GM19455 (cell line): ENCODE results near the gene DUSP2.
A peak's percentile ranks its signal among the peaks of the same experiment; 100 is the strongest.
"Not testable (repeated sequence)": the region's sequence is repeated elsewhere in the genome, so short reads cannot be mapped to it uniquely, and the experiment has no call there.

Experiments used
- ATAC-seq: cut with Tn5 transposase; IDR thresholded peaks from one replicate; pipeline ENCODE4 v1.9.1; 2021; ENCODE audit not compliant: unreplicated experiment

The DUSP2 gene

DNA sequence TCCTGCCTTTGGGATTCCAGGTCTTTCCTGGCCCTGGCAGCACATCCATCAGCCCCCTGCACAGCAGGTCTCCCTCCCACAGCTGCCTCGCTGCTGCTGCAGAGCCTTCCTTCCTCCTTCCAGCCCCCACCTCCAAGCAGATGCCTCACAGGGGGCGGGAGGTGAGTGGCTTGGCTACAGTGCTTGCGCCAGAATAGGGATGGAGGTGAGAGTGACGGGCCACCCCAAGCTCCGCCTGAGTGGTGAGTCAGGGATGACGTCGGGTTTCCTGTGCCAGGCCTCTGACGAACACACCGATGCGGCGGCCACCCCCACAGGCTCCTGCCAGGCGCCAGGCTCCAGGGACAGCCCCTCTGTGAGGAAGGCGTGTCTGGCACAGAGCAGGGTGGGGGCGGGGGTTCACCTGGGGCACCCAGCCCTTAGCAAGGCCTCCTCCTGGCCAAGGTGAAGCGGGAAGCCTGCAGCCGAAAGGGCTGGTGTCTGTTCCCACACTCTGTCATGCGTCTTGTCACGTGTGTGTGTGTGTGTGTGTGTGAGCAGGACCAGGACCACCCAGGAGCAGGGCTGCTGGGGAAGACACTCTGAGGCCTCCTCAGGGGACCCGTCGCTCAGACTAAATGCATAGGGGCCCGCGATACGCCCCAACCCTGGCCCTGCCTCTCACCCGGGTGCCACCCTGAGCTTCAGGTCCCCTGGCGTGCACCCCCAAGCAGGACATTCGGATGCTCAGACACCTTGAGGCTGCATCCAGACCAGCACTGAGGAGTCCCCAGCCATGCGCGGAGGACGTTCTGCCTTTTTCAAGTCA, 3.4 kb upstream of the DUSP2 start:
- peak; percentile 42 for ATAC-seq

DNA sequence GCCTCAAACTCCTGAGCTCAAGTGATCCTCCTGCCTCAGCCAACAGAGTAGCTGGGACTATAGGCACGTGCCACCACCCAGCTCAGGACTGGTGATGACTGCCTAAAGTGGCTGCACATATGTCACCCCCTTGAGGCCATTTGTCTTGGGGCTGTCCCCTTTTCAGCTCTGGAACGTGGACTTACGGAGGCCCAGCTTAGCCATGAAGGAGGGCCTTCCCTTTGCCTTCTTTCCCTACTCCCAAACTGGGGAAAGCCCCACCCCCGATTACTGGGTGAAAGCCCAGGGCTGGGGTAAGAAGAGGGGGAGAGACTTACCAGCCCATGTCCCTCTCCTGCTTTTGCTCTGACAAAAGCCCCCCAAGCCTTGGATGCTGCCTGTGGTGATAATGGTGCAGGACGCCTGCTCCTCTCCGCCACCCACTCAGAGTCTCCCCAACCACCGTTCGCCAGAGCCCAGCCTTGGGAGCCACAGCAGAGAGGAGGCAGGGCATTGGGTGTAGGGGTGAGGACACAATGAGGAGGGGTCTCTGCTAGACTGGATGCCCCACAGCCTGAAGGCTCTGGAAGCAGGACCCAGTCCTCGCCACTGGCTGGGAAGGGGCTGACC, 2.5 kb upstream of the DUSP2 start:
- ATAC-seq, result no peak

DNA sequence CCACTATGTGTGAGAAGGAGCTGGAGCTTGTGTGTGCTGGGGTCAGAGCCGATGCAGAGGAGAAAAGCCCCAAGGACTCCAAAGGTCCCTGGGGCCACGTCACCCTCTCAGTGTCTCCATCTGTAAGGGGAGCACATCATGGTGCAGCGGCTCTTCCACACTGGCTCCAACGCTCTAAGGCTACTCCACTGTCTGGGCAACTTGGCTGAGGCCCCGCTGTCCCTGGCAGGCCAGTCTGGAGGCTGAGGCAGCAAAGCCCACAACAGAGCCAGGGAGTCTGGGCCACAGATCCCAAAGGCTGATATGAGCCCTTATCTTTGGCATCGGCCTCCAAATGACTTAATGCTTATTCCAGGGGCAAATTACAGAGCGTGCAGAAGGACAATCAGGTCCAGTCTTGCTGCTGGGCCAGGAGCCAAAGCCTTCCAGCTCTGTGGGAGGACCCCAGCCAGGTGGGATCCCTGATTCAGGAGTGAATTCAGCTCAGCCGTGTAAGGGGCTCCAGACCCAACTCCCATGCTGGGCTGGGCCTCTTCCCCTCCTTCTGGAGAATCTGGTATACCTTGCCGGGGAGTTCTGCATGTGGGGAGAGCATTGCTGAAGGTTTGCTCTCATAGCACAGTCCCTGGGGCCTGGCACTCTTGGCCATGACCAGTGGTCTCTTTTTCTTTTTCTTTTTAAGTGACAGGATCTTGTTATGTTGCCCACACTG, 1.8 kb upstream of the DUSP2 start:
- no peak for ATAC-seq

DNA sequence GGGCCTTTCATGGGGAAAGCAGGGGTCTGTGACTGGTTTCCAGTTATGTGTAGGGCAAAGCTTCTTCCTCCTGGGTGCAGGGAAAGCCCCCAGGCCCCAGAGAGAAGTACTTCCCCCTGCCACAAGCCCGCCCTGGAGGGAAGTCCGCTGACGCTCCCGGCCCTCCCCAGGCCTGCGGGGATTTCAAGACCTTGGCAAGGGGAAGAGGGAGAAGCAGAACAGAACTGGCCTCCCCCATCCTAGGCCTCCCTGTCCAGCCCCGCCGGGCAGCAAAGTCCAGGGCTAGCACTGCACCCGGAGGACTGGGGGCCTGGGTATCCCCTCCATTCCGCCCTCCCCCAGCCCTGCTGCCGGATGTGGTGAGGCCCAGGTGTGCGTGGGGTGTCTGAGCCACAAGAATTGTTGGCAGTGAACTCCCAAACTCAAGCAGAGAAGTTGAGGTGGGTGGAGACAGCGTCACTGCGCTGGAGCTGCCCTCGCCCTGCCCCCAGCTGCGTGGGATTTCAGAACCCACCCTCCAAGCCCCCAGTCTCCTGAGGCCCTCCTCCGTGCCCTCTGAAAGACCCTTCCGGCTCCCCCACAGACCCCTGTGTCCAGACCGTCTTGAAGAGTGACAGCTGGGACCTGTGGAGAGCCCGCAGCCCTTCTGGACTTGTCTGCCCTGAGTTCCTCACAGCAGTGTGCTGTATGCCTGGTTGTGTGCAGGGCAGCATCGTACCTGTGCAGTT, 1.1 kb upstream of the DUSP2 start:
- ATAC-seq, result peak; percentile 33

DNA sequence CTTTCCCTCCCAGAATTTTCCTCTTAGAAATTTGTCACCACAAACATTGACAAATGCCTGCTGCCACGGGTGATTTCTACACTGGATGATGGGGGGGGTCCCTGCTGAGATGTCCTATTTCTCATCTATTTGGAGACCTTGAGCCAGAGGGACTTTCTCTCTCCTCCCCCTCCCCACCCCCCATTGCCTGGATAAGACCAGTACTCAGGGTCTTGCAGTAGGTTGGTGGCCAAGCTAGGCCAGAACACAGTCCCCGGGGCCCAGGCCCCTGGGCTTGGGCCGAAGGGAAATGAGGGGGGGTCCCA, 560 bp upstream of the DUSP2 start:
- ATAC-seq, result no peak

DNA sequence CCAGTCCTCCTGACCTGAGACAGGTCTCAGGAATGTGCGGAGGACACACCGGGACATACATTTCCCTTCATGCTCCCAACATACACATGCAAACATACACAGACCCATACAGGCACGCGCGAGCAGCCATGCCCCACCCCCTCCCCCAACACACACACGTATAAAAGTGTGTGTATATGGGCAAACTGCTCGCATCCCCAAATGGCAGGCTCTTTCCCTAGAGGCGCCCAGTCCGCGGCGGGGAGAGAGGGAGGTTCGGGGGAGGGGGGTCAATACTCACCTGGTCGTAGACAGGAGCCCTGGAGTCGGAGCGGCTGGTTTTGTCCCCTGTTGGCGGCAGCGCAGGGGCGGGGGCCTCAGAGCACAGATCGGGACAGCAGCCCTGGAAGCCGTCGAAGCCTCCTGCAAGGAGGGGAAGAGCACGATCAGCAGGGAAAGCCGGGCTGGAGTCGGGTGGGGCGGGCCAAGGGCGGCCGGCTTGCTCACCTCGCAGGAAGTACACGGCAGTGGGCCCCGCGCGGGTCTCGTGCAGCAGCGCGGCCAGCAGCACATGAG, 682 bp downstream of the DUSP2 start:
- no peak for ATAC-seq

DNA sequence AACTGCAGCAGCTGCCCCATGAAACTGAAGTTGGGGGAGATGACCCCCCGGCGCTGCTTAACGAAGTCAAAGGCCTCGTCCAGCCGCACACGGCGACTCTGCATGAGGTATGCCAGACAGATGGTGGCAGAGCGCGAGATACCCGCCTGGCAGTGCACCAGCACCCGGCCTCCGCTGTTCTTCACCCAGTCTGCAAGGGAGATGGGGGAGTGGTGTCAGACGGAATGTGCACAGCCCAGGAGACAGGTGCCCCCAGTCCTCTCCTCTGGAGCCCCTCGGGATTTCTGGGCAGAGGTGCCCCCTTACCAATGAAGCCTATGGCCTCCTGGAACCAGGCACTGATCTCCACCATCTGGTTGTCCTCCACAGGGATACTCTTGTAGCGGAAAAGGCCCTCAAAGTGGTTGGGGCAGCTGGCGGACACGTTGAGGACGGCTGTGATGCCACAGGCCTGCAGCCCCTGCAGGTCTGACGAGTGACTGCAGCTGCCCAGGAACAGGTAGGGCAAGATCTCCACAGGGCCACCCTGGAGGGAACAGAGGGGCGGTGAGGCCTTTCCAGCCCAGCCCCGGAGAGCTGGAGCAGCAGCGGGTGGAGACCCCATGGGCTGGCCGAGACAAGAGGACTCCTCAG, 1.3 kb downstream of the DUSP2 start:
- no peak for ATAC-seq

DNA sequence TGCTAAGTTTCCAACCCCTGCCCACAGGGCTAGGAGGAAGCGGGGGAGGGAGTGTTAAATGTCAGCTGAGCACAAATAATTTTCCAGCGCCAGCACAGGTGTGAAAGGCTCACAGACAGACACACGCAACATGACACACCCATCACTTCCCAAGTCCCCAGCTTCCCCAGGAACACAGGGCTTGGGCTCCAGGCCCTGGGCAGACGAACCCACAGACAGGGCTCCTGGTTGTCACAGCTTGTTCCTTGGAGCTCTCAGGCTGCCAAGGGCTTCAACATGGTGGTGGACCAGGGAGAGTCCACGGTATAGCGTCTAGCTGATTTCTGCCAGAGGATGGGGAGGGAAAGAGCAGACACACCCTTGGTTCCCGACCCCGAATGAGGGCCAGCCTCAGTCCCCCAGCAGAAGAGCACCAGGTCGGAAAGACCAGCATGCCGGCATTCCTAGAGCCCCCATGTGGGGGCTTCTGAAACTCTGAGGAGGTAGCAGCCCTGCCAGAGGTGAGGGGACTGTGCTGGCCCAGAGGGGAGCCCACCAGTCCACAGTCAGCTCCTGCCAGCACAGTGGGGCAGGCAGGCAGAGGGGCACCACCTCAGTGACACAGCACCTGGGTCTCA, 1.9 kb downstream of the DUSP2 start:
- ATAC-seq, result no peak

DNA sequence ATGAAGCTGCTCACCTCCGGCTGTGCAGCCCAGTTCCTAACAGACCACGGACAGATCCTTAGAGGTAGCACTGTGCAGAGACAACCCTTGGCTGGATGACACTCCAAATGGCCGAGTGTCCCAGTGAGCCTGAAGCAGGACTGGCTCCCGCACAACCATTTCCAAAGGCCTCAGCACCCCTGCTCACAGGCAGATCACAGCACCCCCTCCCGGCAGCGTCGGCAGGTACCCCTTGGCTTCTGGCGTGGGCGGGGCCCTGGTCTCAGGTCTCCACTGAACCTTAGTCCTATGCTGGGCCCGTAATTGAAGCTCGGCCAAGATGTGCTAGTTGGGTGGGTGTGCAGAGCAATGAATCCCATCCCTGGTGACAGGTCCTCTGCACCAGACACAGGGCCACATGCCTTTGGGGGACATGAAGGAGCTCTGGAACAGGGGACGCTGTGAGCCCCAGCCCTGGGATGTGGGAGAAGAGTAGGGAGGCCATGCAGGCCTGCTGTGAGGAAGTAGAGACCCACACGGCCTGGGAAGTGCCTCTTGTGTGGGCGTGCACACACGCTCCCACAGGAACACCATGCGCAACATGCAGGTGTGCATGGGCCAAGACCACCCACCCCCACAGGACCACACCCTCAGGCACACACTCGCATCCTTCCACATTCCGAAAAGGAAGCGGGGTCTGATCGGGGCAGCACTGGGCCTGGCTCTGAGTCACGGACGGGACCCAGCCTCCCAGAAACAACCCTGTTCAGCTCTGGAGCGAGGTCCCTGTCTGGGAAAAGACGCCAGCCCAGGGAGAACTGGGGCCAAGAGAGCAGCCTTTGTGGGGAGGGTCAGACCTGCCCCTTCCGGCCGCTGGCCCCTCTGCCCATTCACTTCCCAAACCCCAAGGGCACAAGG, 2.8 kb downstream of the DUSP2 start:
- no peak for ATAC-seq

DNA sequence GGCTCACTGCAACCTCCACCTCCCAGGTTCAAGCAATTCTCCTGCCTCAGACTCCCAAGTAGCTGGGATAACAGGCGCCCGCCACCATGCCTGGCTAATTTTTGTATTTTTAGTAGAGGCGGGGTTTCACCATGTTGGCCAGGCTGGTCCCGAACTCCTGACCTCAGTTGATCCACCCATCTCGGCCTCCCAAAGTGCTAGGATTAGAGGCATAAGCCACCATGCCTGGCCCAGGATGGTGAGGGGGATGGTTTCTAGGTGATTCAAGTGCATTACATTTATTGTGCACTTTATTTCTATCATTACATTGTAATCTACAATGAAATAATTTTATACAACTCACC, 3.6 kb downstream of the DUSP2 start:
- ATAC-seq, result not testable (repeated sequence)

DNA sequence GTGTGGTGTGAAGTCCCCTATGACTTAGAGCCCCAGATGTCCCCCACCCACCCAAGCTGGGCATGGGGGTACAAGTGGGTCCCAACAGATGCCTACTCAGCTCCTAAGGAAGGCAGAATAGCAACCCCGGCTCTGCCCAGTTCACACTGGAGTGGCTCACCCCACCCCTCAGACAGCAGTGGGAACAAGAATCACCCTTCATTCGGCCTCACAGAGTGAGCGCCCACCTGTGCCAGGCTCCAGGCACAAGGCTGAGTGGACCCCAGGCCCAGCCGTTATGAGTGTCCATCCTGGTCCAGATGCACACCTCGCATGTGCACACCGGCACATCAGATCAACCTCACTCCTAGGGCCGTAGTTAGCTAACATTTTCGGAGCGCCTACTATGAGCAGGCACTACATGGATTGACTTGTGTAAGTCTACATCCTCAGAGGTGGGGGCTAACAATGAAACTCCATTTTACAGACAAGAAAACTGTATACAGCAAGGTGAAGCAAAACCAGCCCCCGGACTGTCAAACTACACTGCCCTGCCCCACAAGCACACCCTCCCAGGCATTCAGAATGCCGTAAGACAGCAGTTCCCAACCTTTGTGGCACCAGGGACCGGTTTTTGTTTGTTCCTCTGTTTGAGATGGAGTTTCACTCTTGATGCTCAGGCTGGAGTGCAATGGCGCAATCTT, 4.2 kb downstream of the DUSP2 start:
- ATAC-seq, result no peak

DNA sequence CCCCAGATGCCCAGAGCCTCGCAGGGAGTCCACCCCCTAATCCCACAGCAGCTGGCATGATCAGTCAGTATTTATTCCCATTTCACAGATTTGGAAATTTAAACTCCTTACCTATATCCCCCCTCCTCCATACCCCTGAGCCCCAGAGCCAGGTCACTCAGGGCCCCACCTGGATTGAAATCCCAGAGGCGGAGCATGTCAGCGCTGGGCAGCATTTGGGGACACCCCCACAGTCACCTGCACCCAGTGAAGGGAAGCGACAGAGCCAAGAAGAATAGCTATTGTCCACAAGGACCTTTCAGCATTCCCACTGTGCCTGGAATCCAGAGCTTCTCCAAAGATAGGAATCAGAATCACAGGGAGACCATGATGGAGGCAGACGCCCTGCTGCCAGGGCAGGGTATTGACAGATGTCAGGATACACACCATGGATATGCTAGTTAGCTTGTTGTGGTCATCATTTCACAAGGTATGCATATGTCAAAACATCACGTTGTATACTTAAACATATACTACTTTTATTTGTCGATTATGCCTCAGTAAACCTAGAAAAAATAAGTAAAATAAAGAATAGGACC, 6.0 kb downstream of the DUSP2 start:
- ATAC-seq, result no peak

DNA sequence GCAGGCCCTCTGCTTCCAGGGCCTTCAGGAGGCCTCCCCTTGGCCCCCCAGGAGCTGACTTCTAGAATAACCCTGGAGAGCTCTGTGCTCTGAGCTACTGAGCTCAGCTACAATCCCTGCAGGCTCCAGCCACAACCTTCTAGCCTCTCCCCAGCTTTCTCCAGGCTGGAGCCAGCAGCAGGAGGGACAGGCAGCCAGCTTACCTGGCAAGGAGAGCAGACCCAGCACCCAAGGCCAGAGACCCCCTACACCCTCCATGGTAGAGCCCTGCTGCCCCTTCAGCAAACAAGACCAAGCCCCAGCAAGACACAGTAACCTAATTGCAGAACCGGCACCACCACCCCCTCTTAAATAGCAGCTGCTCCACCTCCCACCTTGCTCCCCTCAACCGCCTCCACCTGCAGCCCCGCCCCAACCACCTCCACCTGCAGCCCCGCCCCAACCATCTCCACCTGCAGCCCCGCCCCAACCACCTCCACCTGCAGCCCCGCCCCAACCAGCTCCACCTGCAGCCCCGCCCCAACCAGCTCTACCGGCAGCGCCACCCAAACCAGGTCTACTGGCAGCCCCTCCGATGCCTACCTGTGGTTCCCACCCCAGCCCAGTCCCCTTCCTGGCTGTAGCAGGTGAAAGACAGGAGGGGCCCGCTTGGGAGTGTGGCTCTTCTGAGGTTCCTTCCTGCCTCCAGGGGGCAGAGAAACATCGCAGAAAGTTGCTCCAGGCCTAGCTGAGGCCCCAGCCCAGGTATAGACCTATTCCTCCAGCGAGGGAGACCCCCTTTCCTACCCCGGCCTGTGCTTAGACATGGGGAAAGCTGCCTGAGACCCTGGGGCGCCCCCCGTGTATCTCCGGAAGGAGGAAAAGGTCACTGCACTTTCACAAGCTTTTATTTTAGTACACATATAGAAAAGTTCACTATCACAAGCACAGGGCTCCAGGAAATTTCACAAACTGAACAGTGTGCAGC, 6.8 kb downstream of the DUSP2 start, which contains the start of gene ASTL:
TSS of gene ASTL (minus strand) at position 324 of the 967 bp plus-strand sequence. CDS start at position 258, 66 bp downstream.
- ATAC-seq, result no peak

DNA sequence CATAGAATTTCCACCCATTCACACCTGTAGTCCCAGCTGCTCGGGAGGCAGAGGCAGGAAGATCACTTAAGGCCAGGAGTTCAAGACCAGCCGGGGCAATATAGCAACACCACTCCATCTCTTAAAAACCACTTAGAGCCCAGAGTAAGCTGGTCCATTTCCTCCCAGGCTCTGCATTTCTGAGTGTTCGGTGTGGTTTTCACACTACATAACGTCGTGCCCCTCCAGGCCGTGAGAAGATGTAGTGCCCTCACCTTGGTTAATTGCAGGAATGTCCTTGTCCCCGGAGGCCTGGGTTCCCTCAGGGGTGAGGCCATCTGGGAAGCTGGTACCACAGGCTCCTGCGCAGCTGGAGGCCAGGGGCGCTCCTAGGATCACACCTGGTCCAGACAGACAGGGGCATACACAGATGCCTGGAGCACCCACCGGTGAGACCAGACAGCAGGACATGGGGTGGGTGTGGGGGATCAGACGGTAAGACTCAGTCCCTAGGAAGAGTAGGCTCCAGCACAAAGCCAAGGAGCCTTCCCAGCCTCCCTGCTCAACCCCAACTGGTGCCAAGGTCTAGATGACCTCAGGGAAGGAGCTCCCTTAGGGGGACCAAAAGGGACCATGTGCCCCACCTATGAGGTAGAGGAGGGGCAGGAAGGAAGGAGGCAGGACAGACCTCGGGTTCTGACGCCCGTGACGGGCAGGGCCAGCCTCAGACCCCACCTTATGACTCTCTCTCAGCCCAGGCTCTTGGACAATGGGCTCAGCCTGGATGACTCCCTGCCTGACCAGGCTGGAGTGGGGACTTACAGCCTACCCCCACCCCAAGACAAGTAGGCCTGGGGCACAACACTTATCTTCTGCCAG, 7.7 kb downstream of the DUSP2 start:
- ATAC-seq, result no peak

DNA sequence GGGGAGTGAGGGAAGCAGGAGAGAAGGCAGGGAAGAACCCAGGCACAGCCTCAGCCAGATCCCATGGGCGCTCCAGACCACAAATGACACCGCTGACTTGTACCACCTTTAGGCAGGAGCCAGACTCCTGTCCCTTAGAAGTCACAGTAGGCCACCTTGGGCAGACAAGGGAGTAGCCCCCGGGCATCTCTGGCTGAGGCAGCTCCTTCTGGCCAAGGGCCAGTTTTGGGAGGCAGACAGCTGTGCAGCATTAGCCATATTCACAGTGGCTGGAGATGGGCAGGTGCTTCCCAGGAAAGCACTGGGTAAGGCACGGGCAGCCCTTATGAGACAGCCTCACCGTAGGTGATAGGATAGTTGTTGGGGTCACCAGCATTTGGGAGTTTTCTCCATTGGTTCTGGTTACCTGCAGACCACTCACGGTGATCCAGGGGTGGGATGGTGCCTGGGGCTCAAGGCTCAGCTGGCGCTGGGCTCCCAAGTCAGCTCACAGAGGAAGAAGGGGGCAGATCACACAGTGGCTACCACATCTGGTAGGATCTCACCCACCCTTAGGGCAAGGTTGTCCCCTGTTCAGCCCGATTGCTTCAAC, 9.0 kb downstream of the DUSP2 start:
- no peak for ATAC-seq

DNA sequence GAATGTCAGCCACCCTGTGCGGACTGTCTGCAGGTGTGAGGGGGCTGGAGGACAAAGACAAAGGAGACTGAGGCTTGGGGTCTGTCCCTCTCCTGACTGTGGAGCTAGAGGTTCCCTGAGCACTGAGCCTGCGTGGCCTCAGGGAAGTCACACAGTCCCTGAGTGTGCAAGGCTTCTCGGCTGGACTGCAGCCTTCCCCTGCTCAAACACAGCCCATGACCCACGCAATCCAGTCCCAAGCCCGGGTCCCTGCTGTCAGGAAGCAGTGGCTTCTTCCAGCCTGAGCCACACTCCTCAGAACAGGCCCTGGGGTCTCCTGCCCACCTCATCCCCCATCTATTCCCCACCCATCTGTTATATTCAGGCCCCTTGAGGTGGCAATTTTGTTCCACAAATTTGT, 9.6 kb downstream of the DUSP2 start:
- no peak for ATAC-seq
